Activated naive CD4-positive, alpha-beta T cell treated with anti-CD3 and anti-CD28 coated beads, Interleukin-2, amount 50 U/mL, for 16 hours (primary cell): ENCODE results near the gene BAIAP2.
A peak's percentile ranks its signal among the peaks of the same experiment; 100 is the strongest.

ENCODE experiments used
- DNase-seq: peaks from one replicate; pipeline ENCODE4 v3.0.0-alpha.2; 2020

BAIAP2 gene

GRCh38 chr17:81093619-81094508 is 58.9 kb downstream of the BAIAP2 start:
- DNase-seq: no peak

- DNase-seq: peak; percentile 80
Measured at GRCh38 chr17:81094509-81095382, 59.8 kb downstream of the BAIAP2 start.

GRCh38 chr17:81095383-81095762 is 60.4 kb downstream of the BAIAP2 start:
- DNase-seq: no peak

- DNase-seq: no peak
Measured at GRCh38 chr17:81096741-81097133, 61.8 kb downstream of the BAIAP2 start.

- DNase-seq: peak; percentile 61
Measured at GRCh38 chr17:81097134-81097942, 62.4 kb downstream of the BAIAP2 start.

GRCh38 chr17:81097943-81098308 is 63.0 kb downstream of the BAIAP2 start:
- DNase-seq: no peak

GRCh38 chr17:81099888-81100287 is 64.9 kb downstream of the BAIAP2 start:
- no peak for DNase-seq

GRCh38 chr17:81100668-81101067 is 65.7 kb downstream of the BAIAP2 start:
- no peak for DNase-seq

GRCh38 chr17:81101614-81102306 is 66.8 kb downstream of the BAIAP2 start:
- peak; percentile 90 for DNase-seq

GRCh38 chr17:81102352-81102751 is 67.4 kb downstream of the BAIAP2 start:
- no peak for DNase-seq

GRCh38 chr17:81102869-81103268 is 67.9 kb downstream of the BAIAP2 start:
- DNase-seq: no peak

- no peak for DNase-seq
Measured at GRCh38 chr17:81103379-81103778, 68.4 kb downstream of the BAIAP2 start.

GRCh38 chr17:81106716-81107115 is 71.8 kb downstream of the BAIAP2 start:
- no peak for DNase-seq

GRCh38 chr17:81108220-81108619 is 73.3 kb downstream of the BAIAP2 start:
- DNase-seq: no peak

- no peak for DNase-seq
Measured at GRCh38 chr17:81109957-81110356, 75.0 kb downstream of the BAIAP2 start.

GRCh38 chr17:81110488-81111040 is 75.6 kb downstream of the BAIAP2 start:
- DNase-seq: no peak

- DNase-seq: no peak
Measured at GRCh38 chr17:81111066-81111465, 76.1 kb downstream of the BAIAP2 start.

GRCh38 chr17:81112450-81112849 is 77.5 kb downstream of the BAIAP2 start:
- DNase-seq: no peak

- no peak for DNase-seq
Measured at GRCh38 chr17:81113158-81113724, 78.3 kb downstream of the BAIAP2 start.

GRCh38 chr17:81114351-81115093 is 79.6 kb downstream of the BAIAP2 start:
- no peak for DNase-seq

- no peak for DNase-seq
Measured at GRCh38 chr17:81115219-81115618, 80.3 kb downstream of the BAIAP2 start.
